Measurements from ENCODE around the gene WNT3.
A peak's percentile ranks its signal among the peaks of the same experiment; 100 is the strongest.

Gene WNT3

DNA sequence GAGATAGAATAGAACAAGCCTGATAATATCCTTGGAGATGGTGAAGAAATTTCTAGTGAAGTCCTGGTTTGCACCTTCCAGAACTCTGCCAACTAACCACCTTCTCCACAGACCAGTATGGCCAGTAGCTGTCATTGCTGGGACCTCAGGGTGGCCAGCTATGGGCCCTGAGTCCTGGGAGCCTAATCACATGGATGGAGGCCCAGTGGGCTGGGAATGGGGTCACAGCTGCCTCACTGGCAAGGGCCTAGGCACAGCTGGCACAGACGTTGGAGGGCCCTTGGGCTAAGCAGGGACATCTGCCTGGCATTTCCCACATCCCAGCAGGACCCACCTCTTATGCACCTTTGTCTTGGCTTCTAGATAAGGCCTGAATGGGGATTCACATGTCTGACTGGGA is 7.6 kb upstream of the WNT3 start:
- TF ChIP-seq TCF12 (IDR thresholded peaks at IDR 0.05; ENCODE audit: low read depth) (no peak), RAD21 (IDR thresholded peaks at IDR 0.05; ENCODE audit: low read depth) (no peak), EGR1 (IDR thresholded peaks at IDR 0.05) (no peak), CREB1 (IDR thresholded peaks at IDR 0.05; ENCODE audit: low read depth) (no peak), TEAD4 (IDR thresholded peaks at IDR 0.05) (no peak), TAF1 (IDR thresholded peaks at IDR 0.05; ENCODE audit: low read depth) (no peak)
- TF ChIP-seq, protein P1, sequence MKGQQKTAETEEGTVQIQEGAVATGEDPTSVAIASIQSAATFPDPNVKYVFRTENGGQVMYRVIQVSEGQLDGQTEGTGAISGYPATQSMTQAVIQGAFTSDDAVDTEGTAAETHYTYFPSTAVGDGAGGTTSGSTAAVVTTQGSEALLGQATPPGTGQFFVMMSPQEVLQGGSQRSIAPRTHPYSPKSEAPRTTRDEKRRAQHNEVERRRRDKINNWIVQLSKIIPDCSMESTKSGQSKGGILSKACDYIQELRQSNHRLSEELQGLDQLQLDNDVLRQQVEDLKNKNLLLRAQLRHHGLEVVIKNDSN (IDR thresholded peaks at IDR 0.05) = no peak

DNA sequence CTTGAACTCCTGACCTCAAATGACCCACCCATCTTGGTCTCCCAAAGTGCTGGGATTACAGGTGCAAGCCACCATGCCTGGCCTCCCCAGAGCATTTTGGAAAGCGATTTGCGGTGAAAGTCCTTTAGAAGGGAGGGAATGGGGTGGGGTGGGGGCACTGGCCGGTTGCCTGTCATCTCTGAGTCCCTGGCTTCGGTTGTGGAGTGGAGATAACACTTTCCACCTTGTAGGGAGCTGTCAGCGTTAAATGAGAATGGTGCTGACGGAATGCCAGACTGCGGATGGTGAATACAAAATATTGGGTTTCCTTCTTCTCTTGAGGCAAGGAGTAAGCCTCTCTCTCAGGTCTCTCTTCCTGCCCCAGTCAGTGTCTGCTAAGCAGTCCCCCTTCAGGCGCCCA is 5.2 kb upstream of the WNT3 start:
- TF ChIP-seq TCF12 (IDR thresholded peaks at IDR 0.05; ENCODE audit: low read depth) (no peak), NFIC (IDR thresholded peaks at IDR 0.05) (no peak), RAD21 (IDR thresholded peaks at IDR 0.05; ENCODE audit: low read depth) (no peak), REST (IDR thresholded peaks at IDR 0.05; ENCODE audit: low read depth) (no peak), EP300 (IDR thresholded peaks at IDR 0.05; ENCODE audit: borderline replicate concordance) (no peak), MAX (IDR thresholded peaks at IDR 0.05) (no peak), EGR1 (IDR thresholded peaks at IDR 0.05) (no peak), CEBPB (IDR thresholded peaks at IDR 0.05) (no peak), FOXM1 (IDR thresholded peaks at IDR 0.05; ENCODE audit: borderline replicate concordance, low read depth) (no peak), CREB1 (IDR thresholded peaks at IDR 0.05; ENCODE audit: low read depth) (no peak), TEAD4 (IDR thresholded peaks at IDR 0.05) (no peak), TAF1 (IDR thresholded peaks at IDR 0.05; ENCODE audit: low read depth) (no peak), ZBTB7A (IDR thresholded peaks at IDR 0.05; ENCODE audit: low read depth) (no peak), YY1 (IDR thresholded peaks at IDR 0.05; ENCODE audit: low read depth) (no peak)
- TF ChIP-seq, protein P1 (IDR thresholded peaks at IDR 0.05) = no peak

- TF ChIP-seq CEBPB (IDR thresholded peaks at IDR 0.05) (no peak), RAD21 (IDR thresholded peaks at IDR 0.05; ENCODE audit: low read depth) (peak; percentile 39; the same call in 1 of the 2 replicates)
Observed at GRCh38 chr17:46822388-46822921, 4.0 kb upstream of the WNT3 start.

DNA sequence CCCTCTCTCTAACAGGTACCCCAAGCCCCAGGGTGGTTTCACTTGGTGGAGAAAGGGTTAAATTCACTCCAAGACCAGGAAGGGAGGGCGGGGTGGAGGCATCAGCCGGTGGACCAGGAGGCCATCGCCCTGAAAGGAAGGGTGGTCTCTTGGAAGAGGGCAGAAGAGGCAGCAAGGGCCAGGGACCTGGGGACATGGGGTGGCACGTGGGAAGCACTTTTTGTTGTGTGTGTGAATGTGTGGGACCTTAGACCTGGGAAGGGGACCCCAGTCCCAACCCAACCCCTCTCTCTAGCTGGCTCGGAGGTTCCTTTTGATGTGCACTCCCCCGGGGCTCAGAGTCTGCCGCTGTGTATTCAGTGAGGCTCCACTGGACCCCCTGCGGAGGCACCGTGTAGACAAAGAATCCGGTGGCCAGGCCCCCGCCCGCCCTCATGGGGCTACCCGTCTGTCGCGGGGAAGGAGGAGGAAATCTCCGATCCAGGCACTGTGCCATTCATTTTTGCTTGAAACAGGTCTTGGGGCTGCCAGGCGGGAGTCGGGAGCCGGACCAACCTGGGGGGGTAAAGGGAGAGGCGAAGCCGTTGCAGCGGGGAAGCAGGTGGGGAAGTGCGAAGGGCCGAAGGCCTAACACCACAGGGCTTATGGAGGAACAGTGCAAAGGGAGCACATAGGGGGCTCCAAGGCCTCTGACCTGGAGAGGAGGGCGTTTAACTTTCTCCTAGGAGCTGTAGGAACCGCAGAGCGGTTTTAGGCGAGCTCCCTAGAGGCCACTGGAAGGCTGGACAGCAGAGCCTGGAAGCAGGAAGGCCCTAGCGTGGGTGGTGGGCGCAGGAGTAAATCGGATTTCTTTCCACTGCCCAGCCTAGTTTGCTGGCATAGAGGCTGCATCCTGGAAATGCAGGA is 3.2 kb upstream of the WNT3 start:
- TF ChIP-seq ZBTB7A (IDR thresholded peaks at IDR 0.05; ENCODE audit: low read depth) (no peak), CREB1 (IDR thresholded peaks at IDR 0.05; ENCODE audit: low read depth) (no peak), MAX (IDR thresholded peaks at IDR 0.05) (no peak), EGR1 (IDR thresholded peaks at IDR 0.05) (no peak), TAF1 (IDR thresholded peaks at IDR 0.05; ENCODE audit: low read depth) (no peak), TEAD4 (IDR thresholded peaks at IDR 0.05) (no peak), FOXM1 (IDR thresholded peaks at IDR 0.05; ENCODE audit: borderline replicate concordance, low read depth) (no peak), REST (IDR thresholded peaks at IDR 0.05; ENCODE audit: low read depth) (no peak), EP300 (IDR thresholded peaks at IDR 0.05; ENCODE audit: borderline replicate concordance) (no peak), YY1 (IDR thresholded peaks at IDR 0.05; ENCODE audit: low read depth) (no peak), CEBPB (IDR thresholded peaks at IDR 0.05) (no peak), TCF12 (IDR thresholded peaks at IDR 0.05; ENCODE audit: low read depth) (no peak), RAD21 (IDR thresholded peaks at IDR 0.05; ENCODE audit: low read depth) (no peak), NFIC (IDR thresholded peaks at IDR 0.05) (no peak)
- TF ChIP-seq, protein P1 (IDR thresholded peaks at IDR 0.05) = no peak

Measured in Ishikawa (cell line).